ENCODE data around the gene C12orf76.
A peak's percentile ranks its signal among the peaks of the same experiment; 100 is the strongest.

GRCh38 chr12:109998904-109999648, 49.2 kb downstream of the C12orf76 start, which contains the start of gene ANKRD13A:
- TF ChIP-seq ETS1 (IDR thresholded peaks at IDR 0.05): peak; percentile 85
- TF ChIP-seq CTCF (conservative IDR thresholded peaks at IDR 0.05; ENCODE audit: low read depth in 2 of 2): no peak
- no peak for TF ChIP-seq EZH2 (IDR thresholded peaks at IDR 0.05; ENCODE audit: low read depth, unreplicated experiment)
- TF ChIP-seq REST (IDR thresholded peaks at IDR 0.05; ENCODE audit: unreplicated experiment): no peak
- peak; percentile 43; the same call in 1 of the 2 replicates for TF ChIP-seq POLR2AphosphoS5 (IDR thresholded peaks at IDR 0.05; ENCODE audit: low read depth)
- no peak for TF ChIP-seq ZNF331 (CRISPR knock-in tag; IDR thresholded peaks at IDR 0.05; ENCODE audit: low read depth)
- TF ChIP-seq CREB1 (CRISPR knock-in tag; IDR thresholded peaks at IDR 0.05; ENCODE audit: low read depth): peak; percentile 72
- no peak for TF ChIP-seq EZH2phosphoT487 (IDR thresholded peaks at IDR 0.05; ENCODE audit: unreplicated experiment)
- TF ChIP-seq JUNB (IDR thresholded peaks at IDR 0.05; ENCODE audit: unreplicated experiment): no peak
- TF ChIP-seq STAT1 (IDR thresholded peaks at IDR 0.05; ENCODE audit: unreplicated experiment): no peak
- no peak for TF ChIP-seq ZNF462 (CRISPR knock-in tag; IDR thresholded peaks at IDR 0.05)
- TF ChIP-seq ZNF114 (CRISPR knock-in tag; IDR thresholded peaks at IDR 0.05): no peak
- TF ChIP-seq NANOG (IDR thresholded peaks at IDR 0.05; ENCODE audit: borderline replicate concordance): no peak

All from GM23338 (cell line).